NCI-H460 (cell line): Measurements from ENCODE around the gene AHDC1. TPM values are rescaled to one million over a fixed set of nuclear protein-coding genes. Genes with fewer than 3 reads are reported as not detected.
"Not testable (repeated sequence)": the region's sequence is repeated elsewhere in the genome, so short reads cannot be mapped to it uniquely, and the experiment has no call there.

Experiments
- DNase-seq: peaks from one replicate; pipeline ENCODE4 v3.0.0-alpha.2; 2016; ENCODE audit warnings: low read depth; ENCODE audit errors: extremely low read depth
- small RNA-seq, 2 experiments: library from RNA; depleted of rRNA; stranded (forward); fragments of <200 nt; gene quantifications; one replicate each; pipeline ENCODE3, GENCODE V24; 2014
- total RNA-seq: library from RNA; depleted of rRNA; stranded (reverse); fragments of >200 nt; shearing (Covaris generic); gene quantifications from 2 replicates; pipeline ENCODE4 v1.2.3, GENCODE V29; 2014; rRNA removed

The AHDC1 gene
- total RNA-seq, 1 experiment from 2014 or later: 1.5 TPM

DNA sequence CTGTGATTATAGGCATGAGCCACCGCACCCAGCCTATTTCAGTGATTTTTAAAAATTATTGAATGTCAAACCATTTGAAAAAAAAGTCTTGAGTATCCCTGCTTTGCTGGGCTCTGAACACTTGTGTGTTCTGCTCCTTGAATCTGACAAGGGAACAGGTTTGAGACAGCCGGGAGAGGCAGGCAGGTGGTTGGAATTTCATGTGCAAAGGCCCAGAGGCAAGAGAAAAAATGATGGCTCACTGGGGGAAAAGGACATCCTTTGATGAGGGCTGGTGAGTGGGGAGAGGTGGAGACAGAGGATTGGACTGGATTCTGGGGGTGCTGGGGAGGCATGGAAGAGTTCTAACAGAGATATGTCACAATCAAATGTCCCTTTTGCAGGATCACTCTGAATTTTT is 100.9 kb downstream of the AHDC1 start:
- DNase-seq: no peak

DNA sequence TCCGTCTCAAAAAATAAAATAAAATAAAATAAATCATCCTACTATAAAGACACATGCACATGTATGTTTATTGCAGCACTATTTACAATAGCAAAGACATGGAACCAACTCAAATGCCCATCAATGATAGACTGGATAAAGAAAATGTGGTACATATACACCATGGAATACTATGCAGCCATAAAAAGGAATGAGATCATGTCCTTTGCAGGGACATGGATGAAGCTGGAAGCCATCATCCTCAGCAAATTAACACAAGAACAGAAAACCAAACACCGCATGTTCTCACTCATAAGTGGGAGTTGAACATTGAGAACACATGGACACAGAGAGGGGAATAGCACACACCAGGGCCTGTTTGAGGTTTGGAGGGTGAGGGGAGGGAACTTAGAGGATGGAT is 102.8 kb downstream of the AHDC1 start:
- not testable (repeated sequence) for DNase-seq

DNA sequence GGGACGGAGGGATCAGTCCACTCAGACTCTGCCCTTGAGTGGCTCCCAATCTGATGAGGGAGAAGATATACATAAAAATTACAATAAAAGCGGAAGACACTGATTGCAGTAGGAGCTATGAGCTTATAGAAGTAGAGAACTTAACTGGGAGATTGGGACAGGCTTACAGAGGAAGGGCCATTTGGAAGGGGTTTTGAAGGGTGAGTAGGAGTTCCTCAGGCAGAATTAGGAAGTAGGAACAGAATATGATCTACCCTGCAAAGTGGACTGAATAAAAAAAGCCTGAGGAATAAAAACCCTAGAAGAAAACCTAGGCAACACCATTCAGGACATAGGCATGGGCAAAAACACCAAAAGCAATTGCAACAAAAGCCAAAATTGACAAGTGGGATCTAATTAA is 104.8 kb downstream of the AHDC1 start:
- DNase-seq: no peak

DNA sequence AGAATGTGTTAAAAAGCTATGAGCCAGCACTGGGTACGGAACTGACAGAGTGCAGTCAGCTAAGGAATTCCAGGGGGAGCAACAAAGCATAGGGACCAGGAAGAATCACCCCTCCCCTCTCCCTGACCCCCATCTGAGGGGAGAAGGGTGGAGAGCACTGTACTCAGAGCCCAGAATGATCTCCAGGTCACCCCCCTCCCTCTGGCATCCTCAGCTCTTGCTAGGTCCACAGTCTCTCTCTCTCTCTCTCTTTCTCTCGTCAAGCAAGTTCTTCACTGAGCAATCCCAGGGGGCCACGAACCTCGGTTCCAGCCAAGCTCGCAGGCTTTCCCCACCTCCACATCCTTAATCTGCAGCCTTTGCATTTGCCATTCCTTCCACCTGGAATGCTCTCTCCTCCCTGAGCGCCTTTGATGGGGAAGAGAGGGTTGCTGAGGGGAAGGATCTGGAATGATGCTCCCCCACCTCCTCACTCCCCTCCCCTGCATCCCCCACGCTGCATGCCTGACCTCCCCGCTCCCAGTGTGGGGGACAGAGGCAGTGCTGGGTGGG is 107.3 kb downstream of the AHDC1 start:
- DNase-seq: no peak

DNA sequence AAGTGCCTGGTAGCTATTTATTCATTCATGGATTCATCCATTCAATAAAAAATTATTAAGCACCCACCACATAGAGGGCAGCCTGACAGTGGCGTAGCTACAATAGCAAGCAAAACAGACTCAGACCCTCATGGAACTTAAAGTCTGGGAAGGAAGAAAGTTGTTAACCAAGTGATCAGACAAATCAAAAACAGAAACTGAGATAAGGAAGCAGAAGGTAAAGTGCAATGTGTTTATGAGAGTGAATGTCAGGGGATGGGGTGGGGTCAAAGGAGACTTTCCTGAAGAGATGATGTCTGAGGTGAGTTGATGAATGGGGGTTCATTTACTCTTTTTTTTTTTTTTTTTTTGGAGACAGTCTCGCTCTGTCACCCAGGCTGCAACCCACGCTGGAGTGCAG is 111.1 kb downstream of the AHDC1 start:
- DNase-seq: no peak

DNA sequence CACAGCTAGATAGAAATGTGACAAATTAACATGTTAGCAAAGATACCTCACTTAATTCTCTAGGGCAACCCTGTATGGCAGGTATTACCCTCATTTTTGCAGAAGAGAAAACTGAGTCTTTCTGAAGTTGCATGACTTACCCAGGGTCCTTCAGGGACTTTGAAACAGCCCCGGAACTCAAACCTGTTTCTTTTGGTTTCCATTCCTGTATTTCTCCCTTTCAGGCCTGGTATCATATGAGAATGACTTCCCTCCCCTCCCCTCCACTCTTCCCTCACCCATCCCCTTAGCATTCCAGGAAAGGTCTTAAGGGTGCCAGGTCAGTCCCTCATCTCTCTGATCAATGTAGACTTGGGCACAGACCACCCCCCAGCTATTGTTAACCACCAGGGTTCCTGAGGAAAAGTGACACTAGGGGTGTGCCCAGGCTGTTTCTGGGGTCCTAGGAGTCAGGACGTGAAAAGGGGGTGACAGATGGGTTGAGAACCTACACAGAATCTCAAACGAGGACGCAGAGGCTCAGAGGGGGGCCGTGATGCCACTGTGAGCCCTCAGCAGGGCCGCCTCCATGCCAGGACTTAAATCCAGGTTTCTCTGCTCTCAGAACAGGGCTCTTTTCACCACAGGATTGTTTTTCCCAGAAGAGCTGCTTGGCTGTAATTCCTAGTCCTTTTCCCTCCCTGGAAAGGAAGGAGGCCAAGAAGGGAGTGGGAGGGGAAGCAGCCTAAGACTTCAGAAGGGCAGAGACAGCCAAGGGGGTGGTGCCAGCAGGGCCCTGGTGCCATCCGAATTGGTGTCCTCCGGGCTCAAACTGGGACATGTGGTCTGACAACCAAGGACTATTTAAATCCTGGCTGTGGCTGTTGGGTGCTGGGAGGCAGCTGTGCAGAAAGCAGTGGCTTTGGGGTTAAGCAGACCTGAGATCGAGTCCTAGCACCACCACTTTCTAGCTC is 111.9 kb downstream of the AHDC1 start:
- no peak for DNase-seq

DNA sequence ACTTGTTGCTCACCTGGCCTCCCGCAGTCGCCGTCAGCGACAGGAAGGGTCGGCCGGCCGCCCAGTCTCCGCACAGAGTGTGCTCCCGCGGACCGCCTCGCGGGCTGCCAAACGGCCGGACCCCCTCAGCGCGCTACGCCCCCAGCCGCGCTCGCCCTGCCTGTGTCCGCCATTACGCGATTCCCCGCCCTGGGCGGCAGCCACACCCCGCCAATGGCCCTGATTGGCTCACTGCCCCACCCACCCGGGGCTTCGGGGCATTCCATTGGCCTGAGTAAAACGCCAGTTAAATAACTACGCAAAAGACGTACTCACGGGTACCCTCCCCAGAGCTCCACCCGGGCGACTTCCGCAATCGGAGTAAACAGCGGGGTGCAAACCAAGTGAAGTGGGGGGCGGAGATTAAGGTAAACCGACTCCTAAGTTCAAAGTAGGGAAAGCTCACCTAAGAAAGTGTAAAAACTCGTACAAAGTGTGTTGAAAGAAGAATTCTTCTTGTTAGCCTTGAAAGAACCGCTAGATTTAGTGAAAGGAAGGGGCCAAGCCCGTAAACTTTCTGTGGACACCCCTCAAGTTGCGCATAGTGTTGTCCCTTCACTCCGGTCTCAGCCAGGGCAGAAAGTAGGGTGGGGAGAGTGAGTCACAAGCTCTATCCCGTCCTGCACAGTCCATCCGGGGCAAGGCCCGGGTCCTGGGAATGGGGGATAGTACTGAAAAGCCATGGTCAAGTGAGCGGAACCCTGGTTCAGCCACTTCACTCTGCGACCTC is 113.8 kb downstream of the AHDC1 start, which contains the start of gene WASF2:
Gene WASF2, minus strand, starts transcription at position 195 of the 769 bp plus-strand sequence. CDS start 61,277 bp downstream, outside the sequence.
- peak; percentile 92 for DNase-seq

DNA sequence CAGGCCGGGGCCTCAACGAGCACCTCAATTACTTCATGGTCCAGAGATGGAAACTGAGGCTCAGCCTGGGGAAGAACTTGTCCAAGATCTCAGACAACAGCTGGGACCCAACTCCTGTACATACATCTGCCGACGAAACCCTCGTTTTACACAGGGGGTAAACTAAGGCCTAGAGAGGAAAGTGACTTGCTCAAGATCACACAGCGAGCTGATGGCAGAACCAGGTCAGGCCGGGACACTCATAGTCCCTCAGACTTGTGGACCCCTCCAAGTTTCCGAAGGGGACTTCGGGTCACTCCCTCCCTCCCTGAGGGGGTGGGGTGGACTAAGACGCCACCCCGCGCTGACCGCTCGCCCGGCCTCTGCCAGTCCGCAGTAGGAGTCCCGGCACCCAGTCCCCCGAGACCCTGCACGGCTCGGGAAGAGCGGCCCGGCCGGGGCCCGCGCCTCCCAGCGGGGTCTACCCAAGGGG is 114.4 kb downstream of the AHDC1 start:
- no peak for DNase-seq

DNA sequence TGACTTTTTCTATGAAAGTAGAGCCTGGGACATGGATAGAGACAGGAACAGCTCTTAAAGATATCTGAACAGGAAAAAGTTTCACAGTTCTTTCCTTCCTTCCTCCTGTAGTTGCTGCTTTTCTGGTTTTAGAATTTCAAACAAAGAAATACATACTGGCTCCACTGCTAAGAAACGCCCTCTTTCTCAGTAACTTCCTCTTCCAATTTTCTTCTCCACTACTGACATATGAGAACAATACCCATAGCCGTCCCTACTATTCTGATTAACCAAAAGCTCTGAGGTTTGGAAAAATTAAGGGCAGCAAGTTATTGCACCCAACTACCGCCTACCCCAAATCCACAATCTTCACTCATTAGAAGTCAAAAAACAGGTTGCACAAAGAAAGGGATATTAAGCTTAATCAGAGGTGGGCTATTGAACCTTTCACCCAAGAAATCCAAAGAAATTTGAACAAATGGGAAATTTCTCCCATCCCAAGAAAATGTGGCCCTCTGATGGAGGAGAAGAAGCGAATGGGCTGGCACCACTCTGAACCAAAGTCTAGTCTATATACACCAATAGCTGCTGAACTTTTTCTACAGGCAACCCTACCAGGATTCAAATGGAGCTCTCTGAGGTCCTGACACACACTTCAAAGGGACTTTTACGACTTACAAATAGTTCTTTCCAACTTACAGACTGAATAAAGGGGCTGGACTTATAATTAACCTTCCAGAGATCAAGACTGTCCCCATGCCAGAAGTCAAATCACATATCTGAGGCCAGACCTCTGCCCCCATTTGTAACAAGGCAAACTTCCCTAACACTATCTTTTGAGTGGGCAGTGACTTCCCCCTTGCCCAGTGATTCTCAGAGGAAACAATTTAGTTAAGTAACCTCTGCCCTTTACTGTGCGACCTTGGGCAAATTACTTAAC is 115.7 kb downstream of the AHDC1 start:
- DNase-seq: no peak

DNA sequence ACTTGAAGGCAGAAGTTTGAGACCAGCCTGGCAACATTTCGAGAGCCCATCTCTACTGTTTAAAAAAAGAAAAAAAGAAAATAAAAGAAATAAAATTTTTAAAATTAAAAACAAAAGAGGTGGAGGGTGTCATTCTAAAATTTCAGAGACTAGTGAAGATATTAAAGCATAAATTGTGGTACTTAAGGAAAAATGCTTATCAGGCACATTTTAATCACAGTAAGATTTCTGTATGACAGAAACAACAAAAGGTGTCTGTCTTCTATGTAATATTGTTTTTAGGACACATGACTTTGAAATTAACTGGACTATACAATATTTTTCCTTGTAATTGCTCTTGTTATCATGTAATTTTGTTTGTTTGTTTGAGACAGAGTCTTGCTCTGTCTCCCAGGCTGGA is 118.6 kb downstream of the AHDC1 start:
- no peak for DNase-seq

Small RNA genes within 50 kb of the gene (small RNA-seq; reads per million reads assigned to genes)
- 0 to 0.06 reads per million in 2 experiments for gene AL031729.1

Other genes starting within 250 kb of the AHDC1 start
- gene MAP3K6, start 237.2 kb downstream of the AHDC1 start, total RNA-seq: 2.7 and 4.4 TPM in 2 replicates
- gene FCN3, start 229.3 kb downstream of the AHDC1 start, total RNA-seq: not detected in 2 replicates
- not detected in 2 replicates for gene CD164L2, start 220.8 kb downstream of the AHDC1 start, total RNA-seq
- 1.0 and 1.1 TPM in 2 replicates for gene GPR3, start 211.5 kb downstream of the AHDC1 start, total RNA-seq
- 17.7 and 20.0 TPM in 2 replicates for gene WASF2, start 114.0 kb downstream of the AHDC1 start, total RNA-seq
- not detected in 2 replicates for gene FGR, start 31.0 kb upstream of the AHDC1 start, total RNA-seq
- 23.1 and 28.8 TPM in 2 replicates for gene IFI6, start 68.0 kb upstream of the AHDC1 start, total RNA-seq
- gene FAM76A, start 121.8 kb upstream of the AHDC1 start, total RNA-seq: 5.6 and 7.9 TPM in 2 replicates
- gene STX12, start 169.1 kb upstream of the AHDC1 start, total RNA-seq: 17.6 and 18.5 TPM in 2 replicates
- 52.3 and 57.2 TPM in 2 replicates for gene PPP1R8, start 226.6 kb upstream of the AHDC1 start, total RNA-seq